Measurements from ENCODE around the gene ZNF839. TPM values are rescaled to one million over a fixed set of nuclear protein-coding genes. Genes with fewer than 3 reads are reported as not detected.

The ZNF839 gene
- total and polyA plus RNA-seq, 2 of the 4 experiments (the other 2 are of a cell fraction): 5.7 to 10.7 TPM

- Histone ChIP-seq H3K36me3 (ENCODE audit: control insufficient read depth, insufficient read depth, low read length) (peaks cover 32% of the 10 kb centered on the region), H2AFZ (replicated peaks; ENCODE audit: low read length, poor library complexity) (no peak overlapping the region), H3K9me3 (ENCODE audit: control insufficient read depth, insufficient read depth, low read length) (no peaks in the 10 kb centered on the region), H2AK9ac (replicated peaks; ENCODE audit: low read depth, low read length, poor library complexity) (no peak overlapping the region), H3K14ac (replicated peaks; ENCODE audit: low read depth, low read length) (no peak overlapping the region), H2BK5ac (ENCODE audit: low read depth, low read length, poor library complexity, severe bottlenecking) (no peak overlapping the region), H4K8ac (ENCODE audit: low read depth in 2 of 2, low read length in 2 of 2) (no peak overlapping the region), H3K27ac (ENCODE audit: insufficient read depth, low read length) (no peak overlapping the region), H3K79me1 (ENCODE audit: low read depth in 1 of 2, low read length in 2 of 2) (no peaks in the 10 kb centered on the region), H2AK5ac (ENCODE audit: low read depth, low read length) (no peak overlapping the region), H3K9ac (ENCODE audit: low read depth, low read length) (no peak overlapping the region), H2BK120ac (ENCODE audit: low read depth, low read length) (no peak overlapping the region), H3K23ac (ENCODE audit: low read depth, low read length) (no peak overlapping the region), H4K20me1 (ENCODE audit: insufficient read depth, low read length) (no peaks in the 10 kb centered on the region; the same call in 1 of the 2 replicates), H3K4me1 (ENCODE audit: control insufficient read depth, insufficient read depth, low read length) (no peaks in the 10 kb centered on the region), H3K4me2 (ENCODE audit: low read depth, low read length) (no peak overlapping the region), H4K91ac (ENCODE audit: insufficient read depth, low read depth, low read length) (no peak overlapping the region), H3K4ac (ENCODE audit: low read depth, low read length) (no peak overlapping the region), H3K9me1 (ENCODE audit: insufficient read depth, low read length) (no peaks in the 10 kb centered on the region), H3K4me3 (ENCODE audit: insufficient read depth, low read depth, low read length) (no peak overlapping the region), H3K56ac (ENCODE audit: extremely low read depth, insufficient read depth, low read length) (no peak overlapping the region), H3K27me3 (ENCODE audit: control insufficient read depth, insufficient read depth, low read length) (no peaks in the 10 kb centered on the region), H2BK20ac (ENCODE audit: low read depth, low read length) (no peak overlapping the region), H2BK15ac (ENCODE audit: low read depth, low read length) (no peak overlapping the region), H4K5ac (ENCODE audit: low read depth, low read length) (no peak overlapping the region), H3K18ac (ENCODE audit: low read depth, low read length) (no peak overlapping the region)
- no TSS peak for BruUV-seq (replicated peaks)
- ChIA-PET CTCF (interaction anchor here (1.5 kb wide), 1 partner anchor 11 kb away, joined by 3 read pairs; no protein-coding TSS in a partner anchor), POLR2A (ENCODE audit: unreplicated experiment) (no interaction called here)
- intact Hi-C loops (cut with micrococcal nuclease) (no loop called here), in situ Hi-C loops (cut with MboI; ENCODE audit: low sequenced_read_pairs) (no loop called here), dilution Hi-C loops (cut with HindIII; ENCODE audit: low sequenced_read_pairs, unreplicated experiment) (no loop called here)
- WGBS, 2 experiments (ENCODE audit: extremely low coverage in 2 of 2, insufficient read length in 1 of 2): 77% methylated on average over 3 of the region's 9 CpGs; no CpG with 5 or more reads in 1 of the 2 experiments
- no peak for ATAC-seq (ENCODE audit: low read depth)
- DNase-seq: no peak
- TF ChIP-seq CEBPB (IDR thresholded peaks at IDR 0.05; ENCODE audit: low read depth, low read length): no peak
- TF ChIP-seq NFE2L2 (IDR thresholded peaks at IDR 0.05; ENCODE audit: low read depth, low read length): no peak
- no peak for TF ChIP-seq POLR2A (IDR thresholded peaks at IDR 0.05; ENCODE audit: low read depth, low read length)
- no peak for TF ChIP-seq CHD1 (IDR thresholded peaks at IDR 0.05; ENCODE audit: low read depth, low read length)
- no peak for TF ChIP-seq ELK1 (IDR thresholded peaks at IDR 0.05; ENCODE audit: borderline replicate concordance, low read depth, low read length)
- TF ChIP-seq CTCF (conservative IDR thresholded peaks at IDR 0.05; ENCODE audit: low read depth, low read length): no peak
- TF ChIP-seq MXI1 (IDR thresholded peaks at IDR 0.05; ENCODE audit: borderline replicate concordance, low read depth, low read length): no peak
- TF ChIP-seq RFX5 (IDR thresholded peaks at IDR 0.05; ENCODE audit: low read depth, low read length): no peak
- no peak for TF ChIP-seq FOS (IDR thresholded peaks at IDR 0.05; ENCODE audit: low read depth, low read length)
- TF ChIP-seq RAD21 (IDR thresholded peaks at IDR 0.05; ENCODE audit: low read length): no peak
- TF ChIP-seq MAZ (IDR thresholded peaks at IDR 0.05; ENCODE audit: borderline replicate concordance, low read depth, low read length): no peak
- TF ChIP-seq MAFK (IDR thresholded peaks at IDR 0.05; ENCODE audit: low read depth, low read length): no peak
- no peak for TF ChIP-seq USF2 (IDR thresholded peaks at IDR 0.05; ENCODE audit: low read depth, low read length)
- TF ChIP-seq SMC3 (IDR thresholded peaks at IDR 0.05; ENCODE audit: low read depth, low read length): no peak
- no peak for TF ChIP-seq BHLHE40 (IDR thresholded peaks at IDR 0.05; ENCODE audit: low read depth, low read length)
- no peak for TF ChIP-seq RCOR1 (IDR thresholded peaks at IDR 0.05; ENCODE audit: insufficient replicate concordance, low read length)
Observed at GRCh38 chr14:102338724-102339123, 19.2 kb downstream of the ZNF839 start.

All from IMR-90 (cell line).